ENCODE measurements around the gene STPG4.

Gene STPG4

GRCh38 chr2:47038656-47039488, 116.2 kb downstream of the STPG4 start:
- POLR2A ChIA-PET = no interaction called here
- H3K27ac ChIP-seq (ENCODE audit: extremely low read depth, low read depth, low read length) = no peak overlapping the region
- H3K4me1 ChIP-seq (ENCODE audit: control insufficient read depth, insufficient read depth, low read length) = peaks cover 17% of the 10 kb centered on the region
- TF ChIP-seq ZNF776 (tag by site-specific recombination; IDR thresholded peaks at IDR 0.05; ENCODE audit: borderline replicate concordance) (no peak), PRDM10 (tag by site-specific recombination; IDR thresholded peaks at IDR 0.05) (no peak), FEZF1 (tag by site-specific recombination; IDR thresholded peaks at IDR 0.05) (no peak), ZNF138 (tag by site-specific recombination; IDR thresholded peaks at IDR 0.05; ENCODE audit: borderline replicate concordance) (no peak), ZNF391 (tag by site-specific recombination; IDR thresholded peaks at IDR 0.05; ENCODE audit: borderline replicate concordance, low read depth) (no peak), ZNF645 (tag by site-specific recombination; IDR thresholded peaks at IDR 0.05) (no peak), ZNF426 (tag by site-specific recombination; IDR thresholded peaks at IDR 0.05) (no peak), ZSCAN18 (tag by site-specific recombination; IDR thresholded peaks at IDR 0.05) (no peak), PRDM4 (tag by site-specific recombination; IDR thresholded peaks at IDR 0.05) (no peak), ZNF777 (tag by site-specific recombination; IDR thresholded peaks at IDR 0.05; ENCODE audit: borderline replicate concordance) (no peak), ZNF211 (tag by site-specific recombination; IDR thresholded peaks at IDR 0.05; ENCODE audit: low read depth) (no peak), TCF7L2 (IDR thresholded peaks at IDR 0.05; ENCODE audit: borderline replicate concordance, low read depth, low read length) (no peak), ZBTB49 (tag by site-specific recombination; IDR thresholded peaks at IDR 0.05; ENCODE audit: low read depth) (no peak)
- peaks cover 0 to 7% of the 10 kb centered on the region in 2 experiments; a peak in 1 of 3 replicates for H3K36me3 ChIP-seq (ENCODE audit: control insufficient read depth in 2 of 2, insufficient read depth in 1 of 2, low read length in 2 of 2)
- H3K9me3 ChIP-seq (ENCODE audit: control insufficient read depth, insufficient read depth, low read depth, low read length) = no peaks in the 10 kb centered on the region
- no peak overlapping the region for H3K4me3 ChIP-seq (ENCODE audit: low read depth, low read length)
- CTCF ChIA-PET = interaction anchor here (0.6 to 1.3 kb wide), 3 partner anchors 27 to 93 kb away, joined by 4 to 7 read pairs (median 5); no protein-coding TSS in a partner anchor

Data from HEK293 (cell line).